GM19395 (cell line): ENCODE results near the gene NIM1K.
"Not testable (repeated sequence)": the region's sequence is repeated elsewhere in the genome, so short reads cannot be mapped to it uniquely, and the experiment has no call there.

Experiments used
- ATAC-seq: cut with Tn5 transposase; IDR thresholded peaks from one replicate; pipeline ENCODE4 v1.9.1; 2021; ENCODE audit warnings: mild to moderate bottlenecking, moderate library complexity; ENCODE audit not compliant: unreplicated experiment

The NIM1K gene

DNA sequence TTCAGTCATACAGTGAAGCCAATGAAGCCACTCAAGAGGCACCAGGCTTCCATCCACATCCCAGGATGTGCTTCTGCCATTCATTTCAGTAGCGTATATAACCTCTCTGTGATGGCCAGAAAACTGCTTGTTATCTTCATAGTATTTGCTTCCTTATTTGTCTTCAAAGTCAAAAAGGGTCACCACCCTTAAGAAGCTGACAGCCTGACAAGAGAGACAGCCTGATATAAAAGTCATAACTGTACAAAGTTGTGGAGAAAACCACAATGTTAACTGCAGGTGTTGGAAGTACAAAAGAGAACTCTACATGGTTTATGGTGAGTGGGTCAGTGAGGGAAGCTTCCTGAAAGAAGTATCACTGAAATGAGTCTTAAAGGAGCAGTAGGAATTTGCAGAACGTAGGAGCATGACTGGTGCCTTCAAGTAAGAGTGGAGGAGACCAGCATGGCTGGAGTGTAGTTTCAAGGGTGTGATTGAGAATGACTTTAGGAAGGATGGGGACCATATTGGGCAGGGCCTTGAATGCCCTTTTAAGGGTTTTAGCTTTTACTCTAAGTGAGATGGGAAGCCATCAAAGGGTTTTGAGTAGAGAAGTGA is 33.7 kb downstream of the NIM1K start:
- no peak for ATAC-seq

DNA sequence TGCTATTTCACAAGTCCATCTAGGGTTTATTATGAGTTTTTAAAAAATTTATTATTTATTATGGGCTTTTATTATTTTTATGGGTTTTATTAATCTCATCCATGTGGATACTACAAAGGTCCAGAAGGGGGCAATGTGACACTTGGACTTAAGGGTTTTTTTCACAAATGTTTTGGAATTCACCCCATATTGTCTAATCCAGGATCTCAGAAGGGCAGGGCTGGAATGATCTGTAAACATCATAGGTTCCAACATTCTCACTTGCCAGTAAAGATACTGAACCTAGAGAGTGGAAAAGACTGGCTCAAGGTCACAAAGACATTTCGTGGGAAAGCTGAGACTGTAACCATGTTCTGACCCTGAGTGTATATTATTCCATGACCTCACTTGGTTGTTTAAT is 35.6 kb downstream of the NIM1K start:
- no peak for ATAC-seq

DNA sequence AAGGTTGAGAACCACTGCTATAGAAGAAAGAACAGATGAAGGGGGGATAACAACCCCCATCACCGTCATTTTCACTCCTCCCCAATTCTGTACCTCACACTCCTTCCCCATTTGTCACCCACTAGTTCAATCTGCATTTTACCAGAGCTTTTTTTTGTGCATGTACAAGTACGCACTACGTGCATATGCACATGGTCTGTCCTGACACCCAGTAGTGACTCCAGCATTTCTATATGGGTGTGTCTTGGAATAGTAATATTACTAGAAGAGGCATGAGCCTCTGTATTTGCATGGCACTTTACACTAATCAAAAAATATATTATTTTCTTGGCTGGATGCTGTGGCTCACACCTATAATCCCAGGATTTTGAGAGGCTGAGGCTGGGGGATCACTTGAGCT is 38.7 kb downstream of the NIM1K start:
- ATAC-seq: no peak

DNA sequence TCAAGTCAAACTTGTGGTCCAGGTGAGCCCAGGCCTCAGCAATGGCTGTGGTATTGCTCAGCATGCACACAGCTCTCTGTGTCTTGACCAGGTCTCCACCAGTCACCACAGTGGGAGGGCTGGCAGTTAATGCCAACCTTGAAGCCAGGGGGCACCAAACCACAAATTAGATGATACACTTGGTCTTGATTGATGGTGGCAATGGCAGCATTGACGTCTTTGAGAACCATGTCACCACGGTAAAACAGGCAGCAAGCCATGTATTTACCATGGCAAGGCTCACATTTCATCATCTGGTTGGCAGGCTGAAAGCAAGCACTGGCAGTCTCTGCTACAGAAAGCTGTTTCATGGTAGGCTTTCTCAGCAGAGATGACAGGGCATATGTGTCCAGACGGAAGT is 40.0 kb downstream of the NIM1K start:
- ATAC-seq: no peak

DNA sequence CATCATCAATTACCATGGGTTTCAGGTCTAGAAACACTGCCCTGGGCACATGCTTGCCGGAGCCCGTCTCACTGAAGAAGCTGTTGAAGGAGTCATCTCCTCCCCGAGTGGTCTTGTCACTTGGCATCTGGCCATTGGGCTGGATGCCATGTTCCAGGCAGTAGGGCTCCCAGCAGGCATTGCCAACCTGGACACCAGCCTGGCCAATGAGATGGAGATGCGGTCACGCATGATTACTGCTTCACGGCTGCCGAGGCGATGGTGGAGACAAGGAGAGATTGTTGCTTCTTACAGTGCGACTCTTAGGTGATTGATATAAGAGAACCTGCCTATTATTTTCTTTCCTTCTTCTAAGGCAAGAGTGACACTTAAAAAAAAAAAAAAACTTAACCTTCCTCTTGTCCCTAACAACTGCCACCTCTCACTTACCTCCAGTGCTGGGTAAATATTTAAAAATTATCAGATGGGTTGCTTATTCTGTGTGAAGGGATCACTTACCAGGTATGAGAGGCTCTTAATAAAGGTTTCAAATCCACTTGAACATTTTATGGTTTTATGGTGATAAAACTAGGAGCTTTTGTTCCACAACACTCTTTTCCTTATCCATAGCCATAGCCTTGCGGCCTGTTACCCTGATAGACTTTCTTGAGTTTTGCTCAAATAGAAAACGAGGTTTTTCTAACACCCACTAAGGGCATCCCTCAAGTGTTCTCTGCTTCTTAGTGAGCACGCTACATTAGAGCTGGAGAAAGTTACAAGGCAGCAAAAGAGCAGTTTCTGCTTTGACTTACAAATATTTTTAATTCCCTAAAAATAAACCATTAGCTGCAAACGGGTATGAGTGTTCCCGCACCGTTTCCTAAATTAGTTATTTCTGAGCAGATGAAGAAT is 41.2 kb downstream of the NIM1K start:
- ATAC-seq: peak; percentile 2

DNA sequence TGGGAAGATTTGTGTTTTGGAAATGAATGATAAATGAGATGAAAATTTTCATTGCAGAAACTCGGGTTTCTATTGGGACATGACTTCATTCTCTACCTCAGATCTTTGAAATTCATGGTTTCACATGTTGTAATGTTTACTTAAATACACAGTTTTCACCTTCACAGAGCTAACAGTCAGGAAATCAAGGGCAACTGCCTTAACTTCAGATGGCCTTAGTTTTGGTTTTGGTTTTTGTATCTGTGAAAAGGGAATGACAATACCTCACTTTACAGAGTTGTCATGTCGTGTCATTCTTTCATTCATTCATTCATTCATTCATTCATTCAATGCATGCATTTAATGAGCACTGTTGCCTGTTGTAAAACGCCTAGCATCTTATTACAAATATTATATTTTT is 41.9 kb downstream of the NIM1K start:
- peak; percentile 81 for ATAC-seq

DNA sequence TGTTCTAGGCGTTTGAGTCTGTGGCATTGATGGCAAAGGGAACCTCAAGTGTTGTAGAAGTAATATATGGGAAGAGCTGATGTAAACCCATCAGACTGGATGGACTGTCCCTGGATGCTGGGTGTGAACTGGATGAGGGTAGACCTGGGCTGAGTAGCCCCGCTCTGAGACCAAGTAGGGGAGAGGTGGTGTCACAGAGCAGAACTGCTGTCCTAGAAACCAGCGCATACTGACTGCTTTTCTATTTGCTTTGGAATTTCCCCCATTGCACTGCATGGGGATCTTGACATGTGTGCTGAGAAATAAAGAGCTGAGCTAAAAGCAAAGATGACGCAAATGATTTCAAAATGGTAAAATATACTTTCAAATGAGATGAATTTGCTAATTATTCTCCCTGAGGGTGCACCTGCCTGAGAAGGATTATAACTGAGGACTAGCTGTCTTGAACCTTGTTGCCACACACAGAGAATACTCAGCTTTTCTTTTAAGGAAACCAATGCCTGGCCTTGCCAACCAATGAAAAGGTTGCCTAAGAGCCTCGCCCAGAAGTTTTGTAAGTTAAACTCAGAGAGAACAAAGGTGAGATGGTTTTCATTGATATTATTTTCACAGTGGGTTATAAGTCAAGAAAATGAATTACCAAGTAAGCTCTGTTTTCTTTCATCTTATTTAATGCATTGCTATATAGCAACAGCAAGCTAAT is 44.8 kb downstream of the NIM1K start:
- ATAC-seq: no peak

DNA sequence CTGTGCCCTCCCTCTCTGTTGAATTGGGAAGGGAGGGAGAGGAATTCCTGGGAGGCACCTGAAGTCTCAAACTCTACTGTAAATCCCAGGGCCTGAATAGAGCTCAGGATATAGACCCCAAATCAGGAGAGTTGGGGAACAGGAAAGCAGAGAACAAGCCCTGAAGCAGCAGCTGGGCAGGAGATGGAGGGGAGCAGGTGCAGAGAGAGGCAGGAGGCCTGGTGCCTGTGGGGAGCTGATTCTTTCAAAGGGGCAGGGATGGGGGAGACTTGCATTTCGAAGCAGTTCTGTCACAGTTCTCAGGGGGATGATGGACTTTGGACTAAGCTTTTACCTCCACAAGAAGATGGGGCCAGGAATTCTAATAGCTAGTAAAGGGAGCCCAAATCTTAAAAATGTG is 50.2 kb downstream of the NIM1K start:
- no peak for ATAC-seq

DNA sequence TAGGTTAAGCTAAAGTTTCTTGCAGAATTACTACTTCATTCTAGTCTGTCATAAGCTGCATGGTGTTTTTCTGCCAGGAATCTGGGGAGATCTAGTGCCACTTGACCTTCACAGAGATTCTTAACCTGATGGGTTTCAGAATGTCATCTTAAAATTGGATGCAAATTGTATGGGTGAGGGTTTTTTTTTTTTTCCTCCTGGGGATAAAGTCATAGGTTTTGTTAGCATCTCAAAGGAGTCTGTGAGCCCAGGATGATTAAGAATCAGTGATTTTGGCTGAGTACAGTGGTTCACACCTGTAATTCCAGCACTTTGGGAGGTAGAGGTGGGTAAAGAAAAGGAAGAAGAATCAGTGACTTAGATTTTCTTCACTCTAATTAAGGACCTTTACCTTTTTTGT is 51.2 kb downstream of the NIM1K start:
- ATAC-seq: no peak

DNA sequence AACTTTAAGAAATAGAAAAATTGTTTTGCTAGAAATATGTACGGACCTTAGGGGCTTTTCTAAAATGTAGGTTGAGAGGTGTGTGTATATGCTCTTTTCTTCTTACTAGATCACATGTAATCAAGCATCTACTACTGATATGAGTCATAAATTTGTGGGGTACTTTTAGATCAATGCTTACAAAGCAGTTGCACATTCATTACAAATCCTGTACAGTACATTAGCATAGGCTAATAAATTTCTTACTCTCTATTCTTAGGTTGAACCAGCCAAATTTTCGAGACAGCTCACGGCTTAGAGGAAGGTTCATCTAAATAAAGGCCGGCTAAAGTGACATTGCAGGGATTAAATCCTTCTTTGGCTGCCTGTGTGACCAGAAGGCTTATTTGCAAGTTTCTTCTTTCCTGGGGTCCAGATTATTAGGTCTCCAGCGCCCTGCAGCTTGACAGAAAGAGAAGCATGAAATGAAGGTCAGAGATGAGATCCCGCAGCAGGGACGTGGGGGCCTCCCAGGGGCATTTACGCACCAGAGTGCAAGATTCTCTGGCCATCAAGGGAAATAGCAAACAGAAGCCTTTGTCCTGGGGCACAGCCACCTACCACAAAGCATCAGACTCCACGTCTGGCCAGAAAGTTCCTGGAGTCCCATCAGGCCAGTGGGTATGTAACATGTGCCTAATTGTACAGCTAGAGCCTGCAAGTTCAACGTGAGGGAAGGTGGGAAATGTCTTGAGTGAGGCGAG is 53.0 kb downstream of the NIM1K start:
- peak; percentile 75 for ATAC-seq

DNA sequence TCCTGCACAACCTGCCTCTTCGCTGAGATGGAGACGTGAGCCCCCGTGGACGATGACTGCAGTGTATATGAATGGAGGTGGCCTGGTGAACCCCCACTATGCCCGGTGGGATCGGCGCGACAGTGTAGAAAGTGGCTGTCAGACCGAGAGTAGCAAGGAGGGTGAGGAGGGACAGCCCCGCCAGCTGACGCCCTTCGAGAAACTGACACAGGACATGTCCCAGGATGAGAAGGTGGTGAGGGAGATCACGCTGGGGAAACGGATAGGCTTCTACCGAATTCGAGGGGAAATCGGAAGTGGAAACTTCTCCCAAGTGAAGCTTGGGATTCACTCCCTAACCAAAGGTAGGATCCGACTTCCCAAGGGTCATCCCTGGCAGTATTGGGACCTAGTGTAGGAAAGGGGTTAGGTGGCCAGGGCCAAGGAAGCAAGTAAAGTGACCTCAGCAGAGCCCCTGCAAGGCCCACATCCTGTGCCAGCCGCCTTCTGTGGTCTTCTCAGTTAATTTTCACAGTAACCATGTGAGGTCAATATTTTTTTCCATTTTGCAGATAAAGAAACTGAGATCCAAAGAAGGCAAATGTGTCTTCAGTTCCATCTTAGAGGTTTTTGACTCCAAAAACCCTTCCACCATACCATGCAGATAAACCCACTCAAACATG is 53.8 kb downstream of the NIM1K start:
- ATAC-seq: peak; percentile 66

DNA sequence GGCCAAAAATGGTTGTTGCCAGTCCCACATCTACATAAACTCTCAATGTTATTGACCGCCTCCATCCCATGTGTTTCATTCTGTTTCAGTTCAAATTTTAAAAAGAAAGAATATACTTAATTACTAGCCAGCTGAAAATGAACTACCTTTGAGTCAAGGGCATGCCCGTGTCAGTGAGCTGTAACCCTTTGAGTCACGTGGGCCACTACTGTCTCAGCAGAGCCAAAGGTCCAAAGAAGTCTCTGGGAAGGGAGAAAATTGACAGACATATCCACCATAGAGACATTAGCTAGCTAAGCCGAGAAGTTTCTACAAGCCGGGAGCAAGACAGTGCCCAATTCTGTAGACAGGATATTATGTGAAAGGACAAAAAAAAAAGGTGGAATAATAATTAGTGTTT is 59.7 kb downstream of the NIM1K start:
- no peak for ATAC-seq

DNA sequence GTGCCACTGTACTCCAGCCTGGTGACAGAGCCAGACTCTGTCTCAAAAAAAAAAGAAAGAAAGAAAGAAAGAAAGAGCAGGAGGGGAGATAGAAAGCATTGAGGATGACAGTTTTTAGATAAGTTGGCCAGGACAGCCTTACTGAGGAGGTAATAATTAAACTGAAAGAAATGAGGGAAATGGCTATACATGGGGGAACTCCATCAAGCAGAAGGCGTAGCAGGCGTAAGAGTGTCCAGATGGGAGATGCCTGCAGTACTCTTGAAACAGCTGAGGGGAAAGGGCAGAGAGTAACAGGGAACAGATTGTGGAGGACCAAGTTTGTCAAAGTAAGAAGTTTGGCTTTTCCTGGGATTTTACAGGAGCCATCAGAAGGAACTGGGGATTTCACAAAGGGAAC is 63.7 kb downstream of the NIM1K start:
- ATAC-seq: no peak

DNA sequence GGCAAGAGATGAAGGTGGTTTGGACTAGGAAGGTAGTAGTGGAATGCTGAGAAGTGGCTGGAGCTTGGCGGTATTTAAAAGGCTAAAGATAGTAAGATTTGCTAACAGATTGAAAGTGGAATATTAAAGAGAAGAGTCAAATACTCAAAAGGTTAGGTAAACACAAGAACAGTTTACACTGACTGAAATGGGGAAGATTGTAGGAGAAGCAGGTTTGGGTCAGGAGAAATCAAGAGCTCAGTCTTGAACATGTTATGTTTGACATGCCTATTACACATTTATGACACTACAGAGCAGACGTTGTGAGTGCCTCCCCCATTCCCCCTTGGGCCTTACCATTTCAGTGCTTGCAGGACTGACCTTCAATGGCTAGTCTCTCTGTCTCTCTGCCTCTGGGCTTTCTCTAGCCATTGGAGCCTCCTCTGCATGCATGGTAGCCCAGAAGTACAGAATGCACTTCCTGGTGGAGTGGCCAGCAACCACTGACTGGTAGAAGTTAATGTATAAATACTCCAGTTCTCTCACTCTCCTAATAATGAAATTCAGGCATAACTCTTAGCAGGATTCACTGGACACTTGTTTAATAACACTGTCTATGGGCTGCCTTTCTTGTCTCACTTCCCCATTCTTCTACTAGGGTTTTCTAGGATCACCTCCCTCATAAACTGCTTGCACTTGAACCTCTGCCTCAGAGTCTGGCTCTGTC is 64.4 kb downstream of the NIM1K start:
- ATAC-seq: peak; percentile 54

DNA sequence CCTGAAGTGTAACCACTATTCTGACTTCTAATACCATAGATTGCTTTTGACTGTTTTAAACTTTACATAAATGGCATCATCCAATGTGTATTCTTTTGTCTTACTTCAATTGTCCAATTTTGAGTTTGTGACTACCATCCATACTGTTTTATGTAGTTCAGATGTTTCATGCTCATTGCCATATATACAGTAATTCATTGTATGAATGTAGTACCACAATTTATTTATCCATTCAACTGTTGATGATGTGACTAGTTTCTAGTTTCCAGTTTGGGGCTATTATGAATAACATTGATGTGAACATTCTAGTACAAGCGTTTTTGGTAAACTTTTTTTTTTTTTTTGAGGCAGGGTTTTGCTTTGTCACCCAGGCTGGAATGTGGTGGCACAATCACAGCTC is 66.1 kb downstream of the NIM1K start:
- no peak for ATAC-seq

DNA sequence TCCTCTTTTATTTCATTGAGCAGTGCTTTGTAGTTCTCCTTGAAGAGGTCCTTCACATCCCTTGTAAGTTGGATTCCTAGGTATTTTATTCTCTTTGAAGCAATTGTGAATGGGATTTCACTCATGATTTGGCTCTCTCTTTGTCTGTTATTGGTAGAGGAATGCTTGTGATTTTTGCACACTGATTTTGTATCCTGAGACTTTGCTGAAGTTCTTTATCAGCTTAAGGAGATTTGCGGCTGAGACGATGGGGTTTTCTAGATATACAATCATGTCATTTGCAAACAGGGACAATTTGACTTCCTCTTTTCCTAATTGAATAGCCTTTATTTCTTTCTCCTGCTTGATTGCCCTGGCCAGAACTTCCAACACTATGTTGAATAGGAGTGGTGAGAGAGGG is 70.2 kb downstream of the NIM1K start:
- ATAC-seq: not testable (repeated sequence)

DNA sequence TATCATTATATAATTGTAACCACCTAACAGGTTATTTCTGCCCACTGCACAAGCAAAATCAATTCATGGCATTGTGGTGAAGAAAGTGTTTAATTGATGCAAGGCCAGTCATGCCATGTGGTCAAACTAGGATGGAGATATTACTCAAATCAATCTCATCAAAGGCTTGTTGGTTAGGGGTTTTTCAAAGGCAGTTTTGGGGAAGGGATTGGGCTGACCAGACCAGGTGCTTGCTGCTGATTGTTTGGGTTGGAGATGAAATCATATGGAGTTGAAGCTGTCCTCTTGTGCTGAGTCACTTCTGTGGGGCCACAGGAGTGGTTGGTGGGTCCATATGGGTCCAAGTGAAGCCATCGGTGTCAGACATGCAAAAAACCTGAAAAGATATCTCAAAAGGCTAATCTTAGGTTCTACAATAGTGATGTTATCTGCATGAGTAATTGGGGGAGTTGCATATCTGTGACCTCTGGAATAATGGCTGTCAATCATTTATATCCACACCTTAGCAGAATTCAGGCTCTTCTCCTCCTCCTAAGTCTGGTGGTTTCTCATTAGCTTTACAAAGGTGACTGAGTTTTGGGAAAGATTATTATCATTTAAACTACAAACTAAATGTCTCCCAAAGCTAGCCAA is 76.3 kb downstream of the NIM1K start:
- peak; percentile 85 for ATAC-seq

DNA sequence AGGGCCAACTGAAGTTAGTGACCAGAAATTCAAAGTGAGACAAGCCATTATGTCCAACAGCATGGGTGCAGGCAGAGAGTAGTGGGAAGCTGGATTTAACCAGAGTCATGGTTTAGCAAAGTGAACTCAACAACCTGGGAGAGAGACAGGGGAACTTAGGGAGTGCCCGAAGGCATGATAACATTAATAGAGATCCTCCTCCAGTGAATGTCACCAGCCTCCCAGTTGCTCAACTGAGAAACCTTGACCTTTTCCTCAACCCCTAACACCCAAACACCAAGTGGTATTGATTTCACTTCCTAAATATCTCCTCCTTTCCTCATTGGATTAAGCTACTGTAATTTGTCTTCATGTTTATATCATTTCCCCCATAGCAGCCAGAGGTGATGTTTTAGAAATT is 78.6 kb downstream of the NIM1K start:
- no peak for ATAC-seq

DNA sequence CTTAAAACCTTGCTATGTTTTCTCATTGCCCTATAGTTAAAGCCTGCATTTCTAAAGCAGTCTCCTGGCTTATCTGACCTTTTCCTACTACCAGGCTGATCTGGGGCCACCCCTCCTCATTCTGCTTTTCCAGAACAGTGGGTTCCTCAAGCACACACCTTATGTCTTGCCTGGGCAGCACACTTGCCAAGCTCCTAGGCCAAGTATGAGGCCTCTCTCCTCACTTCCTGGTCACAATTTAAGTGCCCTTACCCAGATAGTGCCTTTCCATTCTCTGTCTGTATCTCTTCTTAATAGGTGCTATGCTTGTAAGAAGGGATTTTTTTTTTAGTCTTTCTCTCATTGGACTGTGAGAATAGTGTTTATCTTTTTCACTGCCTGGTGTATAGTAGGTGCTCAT is 81.5 kb downstream of the NIM1K start:
- ATAC-seq: no peak
